H1 (cell line): ENCODE results near the gene LRRC4C. TPM values are rescaled to one million over a fixed set of nuclear protein-coding genes. Genes with fewer than 3 reads are reported as not detected.

Source experiments
- BACH1 ChIP-seq: IDR thresholded peaks from 2 replicates; pipeline ENCODE4 v1.6.1; 2012; ENCODE audit warnings: low read length, improper control_type of control experiment
- JUND ChIP-seq: IDR thresholded peaks from 2 replicates; pipeline ENCODE4 v1.6.1; 2011; ENCODE audit warnings: mild to moderate bottlenecking, improper control_type of control experiment, low read length
- PHF8 ChIP-seq: fragments of 200-600 bp; sonication (generic); conservative IDR thresholded peaks from 2 replicates; pipeline ENCODE4 v1.7.1; 2012; ENCODE audit warnings: low read depth, mild to moderate bottlenecking, inconsistent platforms, low read length, moderate library complexity
- SIN3A ChIP-seq, 2 experiments: IDR thresholded peaks in 1 of 2; conservative IDR thresholded peaks in 1 of 2; 2 replicates each; pipeline ENCODE4 v1.6.1; 2011 to 2012; ENCODE audit warnings: low read length in 2 of 2, improper control_type of control experiment in 1 of 2, low read depth in 1 of 2, mild to moderate bottlenecking in 1 of 2
- ZNF274 ChIP-seq: IDR thresholded peaks from 2 replicates; pipeline ENCODE4 v1.7.0; 2012; ENCODE audit warnings: low read length, borderline replicate concordance; ENCODE audit errors: extremely low read depth
- polyA plus RNA-seq, 7 experiments: library from polyadenylated mRNA; depleted of rRNA in 3 of 7; stranded (reverse) in 5 of 7; unstranded in 2 of 7; fragments of >200 nt in 5 of 7; fragments of 200-250 nt in 2 of 7; gene quantifications; 1 replicate in 5 of 7; 2 replicates in 1 of 7; 4 replicates in 1 of 7; pipeline versions ENCODE4 v1.2.1 to v1.2.3, GENCODE V29; 2011 to 2013; ENCODE audit warnings: missing spikeins in 2 of 7, mixed read lengths in 2 of 7
- total RNA-seq: library from RNA; stranded (reverse); fragmentation: NEBNext Ultra II Directional; extraction: Animal tissue kit (Norgen Biotek cat#: 25700); gene quantifications from 2 replicates; pipeline ENCODE4 v1.2.1, GENCODE V29; 2021

LRRC4C gene
- total and polyA plus RNA-seq, 2 of the 8 experiments (the other 6 are each of a cell fraction or from before 2014, with no cell fraction given) = 0.23 to 2.2 TPM

DNA sequence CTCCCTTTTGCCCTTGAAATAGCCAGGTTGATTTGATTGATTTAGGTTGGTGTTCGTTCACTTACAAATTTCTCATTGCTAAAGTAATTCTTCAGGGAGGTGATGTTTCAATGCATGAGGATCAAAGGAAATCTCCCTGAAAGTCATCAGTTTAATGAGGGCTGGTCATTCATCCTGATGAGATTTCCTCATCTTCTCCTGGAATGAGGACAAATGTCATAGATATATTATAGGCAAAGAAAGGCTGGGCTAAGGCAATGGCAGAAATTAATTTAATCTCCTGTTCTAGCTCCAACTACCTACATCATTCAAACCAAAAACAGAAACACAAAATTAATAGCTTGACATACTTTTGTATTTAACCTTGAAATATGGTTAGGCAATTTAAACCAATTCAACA lies 1052.1 kb downstream of the LRRC4C start (continued):
- TF ChIP-seq SIN3A (conservative IDR thresholded peaks at IDR 0.05 in 1 of 2, IDR thresholded peaks at IDR 0.05 in 1 of 2; ENCODE audit: low read depth in 1 of 2, low read length in 2 of 2) = no peak
- no peak for TF ChIP-seq BACH1
- TF ChIP-seq JUND = no peak
- no peak for TF ChIP-seq PHF8
- no peak for TF ChIP-seq ZNF274
